GM21381 (cell line): Measurements from ENCODE around the gene ST6GALNAC3.
"Not testable (repeated sequence)": the region's sequence is repeated elsewhere in the genome, so short reads cannot be mapped to it uniquely, and the experiment has no call there.

Source experiments
- ATAC-seq: cut with Tn5 transposase; IDR thresholded peaks from one replicate; pipeline ENCODE4 v1.9.1; 2021; ENCODE audit warnings: mild to moderate bottlenecking, moderate library complexity; ENCODE audit not compliant: unreplicated experiment

The ST6GALNAC3 gene

GRCh38 chr1:76070538-76070937 lies 4.0 kb upstream of the ST6GALNAC3 start:
- no peak for ATAC-seq

- ATAC-seq, result no peak
Observed at GRCh38 chr1:76073481-76073880, 1.1 kb upstream of the ST6GALNAC3 start.

- ATAC-seq, result no peak
Observed at GRCh38 chr1:76075188-76075489, 593 bp downstream of the ST6GALNAC3 start.

- ATAC-seq, result peak; percentile 31
Observed at GRCh38 chr1:76075877-76076276, 1.3 kb downstream of the ST6GALNAC3 start.

- no peak for ATAC-seq
Observed at GRCh38 chr1:76079475-76080227, 5.1 kb downstream of the ST6GALNAC3 start.

- ATAC-seq, result no peak
Observed at GRCh38 chr1:76080552-76081079, 6.1 kb downstream of the ST6GALNAC3 start.

- no peak for ATAC-seq
Observed at GRCh38 chr1:76082062-76082461, 7.5 kb downstream of the ST6GALNAC3 start.

GRCh38 chr1:76083189-76083588 lies 8.6 kb downstream of the ST6GALNAC3 start:
- no peak for ATAC-seq

GRCh38 chr1:76084029-76084627 lies 9.6 kb downstream of the ST6GALNAC3 start:
- ATAC-seq, result no peak

GRCh38 chr1:76084685-76085084 lies 10.1 kb downstream of the ST6GALNAC3 start:
- no peak for ATAC-seq

- ATAC-seq, result no peak
Observed at GRCh38 chr1:76086109-76086508, 11.6 kb downstream of the ST6GALNAC3 start.

GRCh38 chr1:76086597-76086996 lies 12.1 kb downstream of the ST6GALNAC3 start:
- no peak for ATAC-seq

- ATAC-seq, result no peak
Observed at GRCh38 chr1:76090283-76091203, 16.0 kb downstream of the ST6GALNAC3 start.

- ATAC-seq, result no peak
Observed at GRCh38 chr1:76092812-76093211, 18.3 kb downstream of the ST6GALNAC3 start.

GRCh38 chr1:76093522-76094312 lies 19.2 kb downstream of the ST6GALNAC3 start:
- no peak for ATAC-seq

- ATAC-seq, result no peak
Observed at GRCh38 chr1:76095802-76096201, 21.3 kb downstream of the ST6GALNAC3 start.

GRCh38 chr1:76097064-76097463 lies 22.5 kb downstream of the ST6GALNAC3 start:
- not testable (repeated sequence) for ATAC-seq

GRCh38 chr1:76098845-76099244 lies 24.3 kb downstream of the ST6GALNAC3 start:
- ATAC-seq, result no peak

GRCh38 chr1:76101548-76101947 lies 27.0 kb downstream of the ST6GALNAC3 start:
- ATAC-seq, result no peak

GRCh38 chr1:76102046-76102445 lies 27.5 kb downstream of the ST6GALNAC3 start:
- ATAC-seq, result no peak

- no peak for ATAC-seq
Observed at GRCh38 chr1:76103034-76103433, 28.5 kb downstream of the ST6GALNAC3 start.
